Right lobe of liver (tissue), 6 donors: Measurements from ENCODE around the gene RIC8A. TPM values are rescaled to one million over a fixed set of nuclear protein-coding genes. Genes with fewer than 3 reads are reported as not detected.

Experiments
- ATAC-seq, 4 donors: fragments of 200-7000 bp; cut with Tn5 transposase; one replicate each; pipeline ENCODE4 v1.9.1; 2020; ENCODE audit warnings: mild to moderate bottlenecking in 4 of 4, moderate library complexity in 4 of 4
- DNase-seq, 3 donors: peaks; one replicate each; pipeline ENCODE4 v3.0.0-alpha.2; 2020
- H3K27ac ChIP-seq, 3 donors: fragments of 200-600 bp; one replicate each; pipeline ENCODE4 v1.8.0; 2022
- H3K27me3 ChIP-seq, 2 donors: fragments of 200-600 bp; one replicate each; pipeline ENCODE4 v1.8.0; 2022
- H3K36me3 ChIP-seq, 4 donors: fragments of 200-600 bp; sonication (generic) in 1 of 4; one replicate each; pipeline versions ENCODE4 v1.5.1 to v1.8.0; 2017 to 2022; ENCODE audit warnings: control low read depth in 1 of 4
- H3K4me1 ChIP-seq, 4 donors: fragments of 200-600 bp; sonication (generic) in 1 of 4; one replicate each; pipeline versions ENCODE4 v1.5.1 to v1.8.0; 2017 to 2022; ENCODE audit warnings: control low read depth in 1 of 4
- H3K4me3 ChIP-seq, 3 donors: fragments of 200-600 bp; one replicate each; pipeline ENCODE4 v1.8.0; 2022
- H3K9me3 ChIP-seq, 4 donors: fragments of 200-600 bp; sonication (generic) in 1 of 4; one replicate each; pipeline versions ENCODE4 v1.5.1 to v1.8.0; 2017 to 2022; ENCODE audit warnings: control low read depth in 1 of 4
- CTCF ChIP-seq, 4 donors: fragments of 200-600 bp in 3 of 4; fragments of 450-650 bp in 1 of 4; IDR thresholded peaks; one replicate each; pipeline versions ENCODE4 v1.5.1 to v1.8.0; 2016 to 2022; ENCODE audit warnings: antibody characterized with exemption in 4 of 4, mild to moderate bottlenecking in 2 of 4
- POLR2A ChIP-seq: fragments of 450-650 bp; IDR thresholded peaks from one replicate; pipeline ENCODE4 v1.6.1; 2017; ENCODE audit warnings: antibody characterized with exemption, mild to moderate bottlenecking
- WGBS: methylation state at CpG from one replicate; pipeline ENCODE4 v1.1.6; 2018; ENCODE audit warnings: low coverage, low lambda C conversion rate; ENCODE audit not compliant: insufficient coverage; ENCODE audit errors: missing lambda C conversion rate; 5-methylcytosine and 5-hydroxymethylcytosine counted together
- intact Hi-C, 2 donors: fragments of 100-400 bp; cut with DNase I; formaldehyde crosslinking; loops; one replicate each; pipeline versions ENCODE4 v1.11.2 to v1.14.1; 2022
- total RNA-seq, 6 experiments: library from RNA; depleted of rRNA in 2 of 6; stranded (reverse); fragments of >200 nt in 2 of 6; fragmentation: NEBNext Ultra II Directional in 3 of 6; extraction: Animal tissue kit (Norgen Biotek cat#: 25700) in 3 of 6; gene quantifications; one replicate each; pipeline versions ENCODE4 v1.1.0 to v1.2.4, GENCODE V29; 2016 to 2023
- donor health status: DM: no; HTN: yes; CAD: no.
- donor health status: DM: no; HTN: no; CAD: no.
- donor health status: DM: no; HTN: no; CAD: no.
- donor health status: DM: no; HTN: yes; CAD: no.
- donor health status: DM: no; HTN: yes; CAD: no.

The RIC8A gene
- total RNA-seq, 6 experiments from 2014 or later, result 29.7 to 54.0 (median 32.4) TPM

- DNase-seq (peak in 1 of 3 donors; percentile 26), ATAC-seq (no peak)
- Histone ChIP-seq H3K4me1 (no peaks in the 10 kb centered on the region), H3K4me3 (no peak overlapping the region), H3K27me3 (no peaks in the 10 kb centered on the region), H3K36me3 (peaks cover 0 to 3% (median 0%) of the 10 kb centered on the region in 4 donors), H3K9me3 (no peaks in the 10 kb centered on the region), H3K27ac (no peak overlapping the region)
- TF ChIP-seq POLR2A (no peak), CTCF (IDR thresholded peaks at IDR 0.05) (no peak)
- WGBS, result 83% methylated on average over 4 of the region's 7 CpGs
- intact Hi-C loops, result no loop called here
These were observed 16.9 kb downstream of the RIC8A start for GRCh38 chr11:224424-224823.

GRCh38 chr11:225734-226453 is 18.4 kb downstream of the RIC8A start:
- intact Hi-C loops, result no loop called here
- WGBS, result 89% methylated on average over 9 of the region's 10 CpGs
- ATAC-seq, result no peak
- no peaks in the 10 kb centered on the region for H3K27me3 ChIP-seq
- H3K4me1 ChIP-seq, result no peaks in the 10 kb centered on the region
- H3K4me3 ChIP-seq, result no peak overlapping the region
- H3K36me3 ChIP-seq, result peaks cover 0 to 3% (median 0%) of the 10 kb centered on the region in 4 donors
- no peak overlapping the region for H3K27ac ChIP-seq
- peak in 1 of 3 donors; percentile 32 for DNase-seq
- no peak for TF ChIP-seq CTCF (IDR thresholded peaks at IDR 0.05)
- TF ChIP-seq POLR2A, result no peak
- no peaks in the 10 kb centered on the region for H3K9me3 ChIP-seq

- WGBS, result 86% methylated on average over 6 of the region's 6 CpGs
- no peak overlapping the region for H3K27ac ChIP-seq
- H3K9me3 ChIP-seq, result no peaks in the 10 kb centered on the region
- no peak for TF ChIP-seq POLR2A
- TF ChIP-seq CTCF (IDR thresholded peaks at IDR 0.05), result no peak
- DNase-seq (peak in 1 of 3 donors; percentile 20), ATAC-seq (no peak)
- intact Hi-C loops, result no loop called here
- H3K36me3 ChIP-seq, result peaks cover 0 to 2% (median 0%) of the 10 kb centered on the region in 4 donors
- no peaks in the 10 kb centered on the region for H3K27me3 ChIP-seq
- H3K4me3 ChIP-seq, result no peak overlapping the region
- no peaks in the 10 kb centered on the region for H3K4me1 ChIP-seq
These were observed 20.4 kb downstream of the RIC8A start for GRCh38 chr11:227824-228379.

GRCh38 chr11:230431-230830 is 22.9 kb downstream of the RIC8A start:
- no peak for ATAC-seq

More at GRCh38 chr11:230431-230830, 22.9 kb downstream of the RIC8A start:
- intact Hi-C loops, result no loop called here
- no peaks in the 10 kb centered on the region for H3K9me3 ChIP-seq
- H3K27ac ChIP-seq, result no peak overlapping the region
- no peak overlapping the region for H3K4me3 ChIP-seq
- no peak for TF ChIP-seq POLR2A
- TF ChIP-seq CTCF (IDR thresholded peaks at IDR 0.05), result no peak
- H3K27me3 ChIP-seq, result no peaks in the 10 kb centered on the region
- peaks cover 0 to 3% (median 0%) of the 10 kb centered on the region in 4 donors for H3K4me1 ChIP-seq
- no peaks in the 10 kb centered on the region for H3K36me3 ChIP-seq
- DNase-seq, result no peak
- 93% methylated on average over 3 of the region's 10 CpGs for WGBS
